Neural progenitor cell (in vitro differentiated cells): ENCODE results near the gene GLP2R.

Experiments
- EZH2phosphoT487 ChIP-seq: fragments of 200-600 bp; sonication (generic); IDR thresholded peaks from 2 replicates; pipeline ENCODE4 v1.6.1; 2017; ENCODE audit warnings: antibody characterized with exemption
- TF ChIP-seq, protein P1 (sequence below): fragments of 200-600 bp; sonication (generic); IDR thresholded peaks from 2 replicates; pipeline ENCODE4 v1.5.1; 2017; ENCODE audit warnings: antibody characterized with exemption, mild to moderate bottlenecking

DNA sequence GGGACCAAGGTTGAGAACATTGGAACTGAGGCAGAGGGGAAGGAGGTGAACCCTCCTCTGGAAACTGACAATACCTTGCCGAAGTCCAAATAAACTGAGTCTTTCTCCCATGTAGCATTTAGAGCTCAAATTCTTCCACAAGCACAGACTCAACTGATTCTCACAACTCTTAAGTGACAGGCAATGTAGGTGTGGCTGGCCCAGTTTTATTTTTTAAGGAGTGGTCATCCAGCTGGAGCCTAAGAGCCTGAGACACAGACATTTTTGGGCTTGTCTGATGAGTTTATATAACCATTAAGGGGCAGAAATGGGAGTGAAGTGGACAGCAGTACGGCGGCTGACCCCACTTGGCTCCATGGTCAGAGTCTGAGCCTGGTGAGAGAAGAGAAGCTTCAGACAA, 68.5 kb downstream of the GLP2R start:
- no peak for TF ChIP-seq EZH2phosphoT487
- TF ChIP-seq, protein P1, sequence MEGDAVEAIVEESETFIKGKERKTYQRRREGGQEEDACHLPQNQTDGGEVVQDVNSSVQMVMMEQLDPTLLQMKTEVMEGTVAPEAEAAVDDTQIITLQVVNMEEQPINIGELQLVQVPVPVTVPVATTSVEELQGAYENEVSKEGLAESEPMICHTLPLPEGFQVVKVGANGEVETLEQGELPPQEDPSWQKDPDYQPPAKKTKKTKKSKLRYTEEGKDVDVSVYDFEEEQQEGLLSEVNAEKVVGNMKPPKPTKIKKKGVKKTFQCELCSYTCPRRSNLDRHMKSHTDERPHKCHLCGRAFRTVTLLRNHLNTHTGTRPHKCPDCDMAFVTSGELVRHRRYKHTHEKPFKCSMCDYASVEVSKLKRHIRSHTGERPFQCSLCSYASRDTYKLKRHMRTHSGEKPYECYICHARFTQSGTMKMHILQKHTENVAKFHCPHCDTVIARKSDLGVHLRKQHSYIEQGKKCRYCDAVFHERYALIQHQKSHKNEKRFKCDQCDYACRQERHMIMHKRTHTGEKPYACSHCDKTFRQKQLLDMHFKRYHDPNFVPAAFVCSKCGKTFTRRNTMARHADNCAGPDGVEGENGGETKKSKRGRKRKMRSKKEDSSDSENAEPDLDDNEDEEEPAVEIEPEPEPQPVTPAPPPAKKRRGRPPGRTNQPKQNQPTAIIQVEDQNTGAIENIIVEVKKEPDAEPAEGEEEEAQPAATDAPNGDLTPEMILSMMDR, result no peak
